Measurements from ENCODE around the gene DSG1.
"Not testable (repeated sequence)": the region's sequence is repeated elsewhere in the genome, so short reads cannot be mapped to it uniquely, and the experiment has no call there.

Gene DSG1

DNA sequence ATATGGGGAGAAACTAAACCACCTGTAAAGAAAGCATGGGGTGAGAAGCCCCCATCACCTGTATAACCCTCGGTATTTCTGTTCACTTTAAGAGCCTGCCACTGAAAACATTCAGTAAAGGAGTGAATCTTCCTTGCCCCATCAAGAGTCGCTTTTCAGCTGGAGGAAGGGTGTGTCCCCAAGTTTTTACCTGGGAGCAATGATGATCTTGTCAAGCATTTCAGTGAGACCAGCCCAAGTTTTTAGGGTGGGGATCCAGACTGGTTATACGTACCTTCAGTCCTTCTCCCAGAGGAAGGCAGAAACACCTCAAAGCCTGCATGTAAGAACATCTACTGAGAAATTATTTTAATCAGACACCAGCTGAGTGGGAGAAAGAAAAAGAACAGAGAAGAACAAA lies at the start of gene DSG1:
Gene DSG1, plus strand, starts transcription at position 301 of the 400 bp plus-strand sequence. CDS start 141 bp downstream, outside the sequence.
- no peaks in the 10 kb centered on the region for H3K27me3 ChIP-seq (ENCODE audit: insufficient read depth, low read length)
- no peak within 1 kb of the TSS for H3K9ac ChIP-seq (ENCODE audit: low read depth, low read length)

DNA sequence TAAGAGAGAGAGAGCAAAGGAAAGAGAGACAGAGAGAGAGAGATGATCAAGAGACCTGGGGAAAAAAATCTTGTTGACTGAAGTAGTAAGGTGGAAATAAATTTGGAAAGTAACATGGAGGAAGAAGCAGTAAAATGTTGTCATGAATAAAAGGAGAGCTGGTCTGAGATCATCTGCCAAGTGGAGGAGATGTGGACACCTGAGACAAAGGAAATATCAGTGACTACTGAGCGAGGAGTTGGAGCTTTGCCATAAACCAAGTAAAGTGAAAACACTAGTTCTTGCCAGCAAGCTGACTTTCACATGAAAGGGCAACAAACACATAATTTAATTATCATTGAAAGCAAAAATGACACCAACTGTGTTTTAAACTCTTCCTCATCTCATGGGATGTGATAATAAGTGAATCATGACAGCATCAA lies 49.0 kb upstream of the DSG1 start:
- no peak overlapping the region for H3K27ac ChIP-seq (ENCODE audit: low read length)
- H3K4me1 ChIP-seq (ENCODE audit: insufficient read depth, low read length) = no peaks in the 10 kb centered on the region; the same call in 1 of the 2 replicates
- H3K27me3 ChIP-seq (ENCODE audit: insufficient read depth, low read length) = no peaks in the 10 kb centered on the region
- H3K36me3 ChIP-seq (ENCODE audit: insufficient read depth, low read depth, low read length) = no peaks in the 10 kb centered on the region
- no peaks in the 10 kb centered on the region for H3K9me3 ChIP-seq (ENCODE audit: insufficient read depth, low read depth, low read length)
- no peak overlapping the region for H3K9ac ChIP-seq (ENCODE audit: low read depth, low read length)
- no peak overlapping the region for H3K4me3 ChIP-seq (ENCODE audit: low read length)

More for the DNA sequence above, at the start of gene DSG1:
- no peak within 1 kb of the TSS for H3K27ac ChIP-seq (ENCODE audit: low read length)
- no peaks in the 10 kb centered on the region for H3K9me3 ChIP-seq (ENCODE audit: insufficient read depth, low read depth, low read length)
- no peaks in the 10 kb centered on the region for H3K4me1 ChIP-seq (ENCODE audit: insufficient read depth, low read length)
- no peak within 1 kb of the TSS for H3K4me3 ChIP-seq (ENCODE audit: low read length)
- no peaks in the 10 kb centered on the region for H3K36me3 ChIP-seq (ENCODE audit: insufficient read depth, low read depth, low read length)

DNA sequence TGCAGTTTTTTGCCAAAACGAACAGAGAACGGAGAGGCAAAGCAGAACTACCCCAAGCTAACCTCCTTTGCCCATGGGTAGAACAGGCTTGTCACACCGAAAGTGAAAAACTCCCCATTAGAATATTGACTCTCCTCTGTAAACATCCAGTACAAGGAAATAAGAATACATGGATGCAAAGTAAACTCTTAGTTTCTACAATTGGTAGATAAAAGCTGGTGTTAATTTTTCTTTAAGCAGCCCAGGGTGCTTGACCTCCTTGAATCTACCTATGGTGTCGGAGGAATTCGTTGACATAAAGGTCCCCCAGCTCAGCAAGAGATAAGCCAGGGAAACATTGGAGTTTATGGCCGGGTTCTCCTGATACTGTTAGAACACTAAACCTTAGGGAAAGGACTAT lies 48.4 kb upstream of the DSG1 start:
- Histone ChIP-seq H3K27ac (ENCODE audit: low read length) (no peak overlapping the region), H3K36me3 (ENCODE audit: insufficient read depth, low read depth, low read length) (no peaks in the 10 kb centered on the region), H3K4me1 (ENCODE audit: insufficient read depth, low read length) (peaks cover 3% of the 10 kb centered on the region; the same call in 1 of the 2 replicates), H3K9me3 (ENCODE audit: insufficient read depth, low read depth, low read length) (no peaks in the 10 kb centered on the region), H3K9ac (ENCODE audit: low read depth, low read length) (no peak overlapping the region), H3K27me3 (ENCODE audit: insufficient read depth, low read length) (no peaks in the 10 kb centered on the region), H3K4me3 (ENCODE audit: low read length) (no peak overlapping the region)

DNA sequence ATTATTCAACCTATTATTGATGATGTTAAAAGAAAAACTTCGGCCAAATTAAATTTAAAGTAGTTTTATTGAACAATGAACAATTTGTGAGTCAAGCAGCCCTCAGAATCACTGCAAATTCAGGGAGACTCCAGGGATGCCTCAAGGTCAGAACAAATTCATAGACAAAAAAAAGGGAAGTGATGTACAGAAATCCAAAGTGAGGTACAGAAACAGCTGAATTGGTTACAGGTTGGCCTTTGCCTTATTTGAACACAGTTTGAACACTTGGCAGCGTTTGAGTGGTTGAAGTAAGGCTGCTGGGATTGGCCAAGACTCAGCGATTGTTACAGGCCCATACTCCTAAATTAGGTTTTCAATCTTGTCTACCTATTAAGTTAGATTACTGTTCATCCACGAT lies 47.4 kb upstream of the DSG1 start:
- H3K36me3 ChIP-seq (ENCODE audit: insufficient read depth, low read depth, low read length) = no peaks in the 10 kb centered on the region
- peaks cover 3% of the 10 kb centered on the region; the same call in 1 of the 2 replicates for H3K4me1 ChIP-seq (ENCODE audit: insufficient read depth, low read length)
- H3K27me3 ChIP-seq (ENCODE audit: insufficient read depth, low read length) = no peaks in the 10 kb centered on the region
- H3K9ac ChIP-seq (ENCODE audit: low read depth, low read length) = no peak overlapping the region
- no peak overlapping the region for H3K4me3 ChIP-seq (ENCODE audit: low read length)
- H3K9me3 ChIP-seq (ENCODE audit: insufficient read depth, low read depth, low read length) = no peaks in the 10 kb centered on the region
- H3K27ac ChIP-seq (ENCODE audit: low read length) = no peak overlapping the region

DNA sequence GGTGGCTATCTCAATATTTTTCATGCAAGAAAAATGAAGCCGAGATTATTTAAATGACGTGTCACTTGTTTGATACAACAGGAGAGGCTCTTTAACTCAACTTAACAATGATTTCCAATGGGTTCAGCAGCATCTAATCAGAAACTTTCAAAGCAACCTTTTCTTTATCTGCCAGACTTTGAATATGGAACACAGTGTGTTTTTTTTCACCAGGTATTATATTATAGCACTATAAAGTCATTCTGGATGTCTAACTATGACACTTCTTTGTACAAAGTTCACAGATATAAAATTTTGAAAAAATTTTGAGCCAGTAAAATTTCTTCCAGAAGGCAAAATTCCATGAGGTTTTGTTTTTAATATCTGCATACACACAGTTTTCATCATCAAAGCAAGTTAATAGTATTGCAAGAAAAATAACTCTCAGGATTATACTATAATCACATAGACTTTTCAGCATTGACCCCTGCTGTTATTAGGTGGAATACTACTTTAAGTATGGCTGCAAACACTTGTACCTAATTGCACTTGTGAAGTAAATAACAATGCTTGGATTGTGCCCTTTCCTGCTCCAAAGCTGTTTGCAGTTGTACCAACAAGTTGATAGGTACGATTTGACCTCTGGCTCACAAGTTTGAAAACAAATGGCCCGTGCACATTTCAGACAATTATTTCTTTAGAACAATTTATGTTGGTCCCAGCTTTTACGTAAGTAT lies 44.0 kb upstream of the DSG1 start:
- Histone ChIP-seq H3K4me3 (ENCODE audit: low read length) (no peak overlapping the region), H3K9me3 (ENCODE audit: insufficient read depth, low read depth, low read length) (no peaks in the 10 kb centered on the region), H3K27me3 (ENCODE audit: insufficient read depth, low read length) (no peaks in the 10 kb centered on the region), H3K9ac (ENCODE audit: low read depth, low read length) (no peak overlapping the region), H3K27ac (ENCODE audit: low read length) (no peak overlapping the region), H3K36me3 (ENCODE audit: insufficient read depth, low read depth, low read length) (no peaks in the 10 kb centered on the region), H3K4me1 (ENCODE audit: insufficient read depth, low read length) (peaks cover 6% of the 10 kb centered on the region; the same call in 1 of the 2 replicates)

DNA sequence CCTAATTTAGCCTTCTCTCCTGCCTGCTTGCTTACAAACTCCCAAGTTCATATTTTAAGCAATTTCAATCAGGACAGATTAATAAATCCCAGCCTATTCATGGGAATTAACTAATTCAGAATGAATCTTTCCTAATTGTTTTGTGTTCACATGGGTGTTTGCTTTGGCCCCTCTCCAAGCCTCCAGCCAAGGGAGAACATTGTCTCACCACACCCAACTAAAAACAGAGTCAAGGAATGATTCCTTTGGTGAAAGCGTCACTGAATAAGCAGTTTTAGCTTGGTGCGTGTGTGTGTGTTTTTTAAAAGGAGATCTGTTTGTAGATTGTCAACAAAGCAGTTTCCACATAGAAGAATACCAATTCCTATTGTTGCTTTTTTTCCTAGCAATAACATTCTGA lies 43.0 kb upstream of the DSG1 start:
- H3K36me3 ChIP-seq (ENCODE audit: insufficient read depth, low read depth, low read length) = no peaks in the 10 kb centered on the region
- no peak overlapping the region for H3K4me3 ChIP-seq (ENCODE audit: low read length)
- peaks cover 6% of the 10 kb centered on the region; the same call in 1 of the 2 replicates for H3K4me1 ChIP-seq (ENCODE audit: insufficient read depth, low read length)
- no peak overlapping the region for H3K27ac ChIP-seq (ENCODE audit: low read length)
- H3K9ac ChIP-seq (ENCODE audit: low read depth, low read length) = no peak overlapping the region
- H3K27me3 ChIP-seq (ENCODE audit: insufficient read depth, low read length) = no peaks in the 10 kb centered on the region
- H3K9me3 ChIP-seq (ENCODE audit: insufficient read depth, low read depth, low read length) = no peaks in the 10 kb centered on the region

DNA sequence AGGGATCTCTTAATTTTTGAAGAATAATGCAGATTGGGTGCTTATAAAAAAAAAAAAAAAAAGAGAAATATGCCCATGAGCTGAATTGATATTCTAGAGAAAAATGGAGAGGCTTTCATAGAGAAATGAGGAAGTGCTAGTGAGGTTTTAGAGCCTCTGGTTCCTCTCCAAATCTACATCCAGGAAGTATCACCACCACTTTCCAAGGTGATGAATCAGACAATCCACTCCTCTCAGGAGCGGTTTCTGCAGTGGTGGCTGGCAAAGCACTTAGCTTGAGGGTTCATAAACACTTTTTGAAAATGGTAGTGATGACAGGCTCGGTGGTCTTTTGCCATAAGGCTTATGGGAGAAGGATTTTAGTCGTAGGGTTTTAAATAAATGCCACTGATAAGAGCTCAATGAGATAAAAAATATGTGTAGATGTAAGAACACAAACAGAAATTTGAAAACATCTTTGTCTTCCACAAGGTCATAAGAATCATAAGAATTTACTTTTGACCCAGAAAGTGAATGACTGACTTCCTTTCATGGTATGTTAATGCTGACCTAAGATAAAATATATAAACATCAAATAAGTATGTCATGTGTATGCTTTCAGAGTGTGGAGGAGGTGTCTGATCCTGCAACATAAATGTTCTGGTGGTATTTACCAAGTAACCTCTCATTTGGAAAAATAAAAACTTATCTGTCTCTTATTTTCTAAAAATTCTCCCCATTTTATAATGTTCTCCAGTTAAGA lies 42.1 kb upstream of the DSG1 start:
- Histone ChIP-seq H3K27me3 (ENCODE audit: insufficient read depth, low read length) (no peaks in the 10 kb centered on the region), H3K27ac (ENCODE audit: low read length) (no peak overlapping the region), H3K9ac (ENCODE audit: low read depth, low read length) (no peak overlapping the region), H3K4me1 (ENCODE audit: insufficient read depth, low read length) (peaks cover 6% of the 10 kb centered on the region; the same call in 1 of the 2 replicates), H3K4me3 (ENCODE audit: low read length) (no peak overlapping the region), H3K9me3 (ENCODE audit: insufficient read depth, low read depth, low read length) (no peaks in the 10 kb centered on the region), H3K36me3 (ENCODE audit: insufficient read depth, low read depth, low read length) (no peaks in the 10 kb centered on the region)

DNA sequence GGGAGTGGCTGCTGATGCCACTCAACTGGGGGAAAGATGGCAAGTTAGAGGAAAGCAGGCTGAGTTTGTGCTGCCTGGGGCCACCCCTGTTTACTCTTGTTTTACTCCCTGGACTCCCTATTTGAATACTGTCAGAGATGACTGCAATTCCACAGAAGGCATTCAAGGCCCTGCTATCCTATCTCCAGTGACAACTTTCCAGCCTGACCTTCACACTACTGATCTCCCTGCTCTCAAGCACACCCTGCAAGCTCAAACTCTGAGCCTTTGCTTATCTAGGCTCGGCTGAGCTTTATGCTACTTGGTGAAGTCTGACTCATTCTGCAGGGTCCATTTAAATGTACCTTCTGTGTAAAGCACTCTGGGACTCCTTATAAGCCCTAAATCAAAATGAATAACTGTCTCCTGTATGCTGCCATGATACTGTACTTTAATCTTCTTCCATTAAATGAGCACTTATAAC lies 39.3 kb upstream of the DSG1 start:
- H3K36me3 ChIP-seq (ENCODE audit: insufficient read depth, low read depth, low read length) = no peaks in the 10 kb centered on the region
- no peaks in the 10 kb centered on the region for H3K9me3 ChIP-seq (ENCODE audit: insufficient read depth, low read depth, low read length)
- H3K27ac ChIP-seq (ENCODE audit: low read length) = no peak overlapping the region
- H3K9ac ChIP-seq (ENCODE audit: low read depth, low read length) = no peak overlapping the region
- H3K4me3 ChIP-seq (ENCODE audit: low read length) = no peak overlapping the region
- H3K4me1 ChIP-seq (ENCODE audit: insufficient read depth, low read length) = peaks cover 23% of the 10 kb centered on the region
- H3K27me3 ChIP-seq (ENCODE audit: insufficient read depth, low read length) = no peaks in the 10 kb centered on the region

DNA sequence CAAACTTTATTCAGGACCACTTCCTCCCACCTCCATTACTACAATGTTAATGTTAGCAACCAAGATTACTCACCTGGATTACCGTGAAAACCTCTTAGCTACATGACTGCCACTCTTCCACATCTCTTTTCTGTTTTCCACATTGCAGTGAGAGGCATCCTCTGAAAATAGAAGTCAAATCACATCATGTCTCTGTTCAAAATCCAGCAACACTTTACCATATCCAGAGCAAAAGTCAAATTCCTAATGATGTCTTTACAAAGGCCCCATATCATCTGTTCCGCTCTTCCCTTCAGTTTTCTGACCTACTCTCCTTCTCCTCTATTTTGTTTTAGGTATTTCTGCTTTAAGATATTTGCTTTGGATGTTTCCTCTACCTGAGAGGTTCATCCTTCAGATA lies 37.5 kb upstream of the DSG1 start:
- H3K9ac ChIP-seq (ENCODE audit: low read depth, low read length) = no peak overlapping the region
- no peaks in the 10 kb centered on the region for H3K36me3 ChIP-seq (ENCODE audit: insufficient read depth, low read depth, low read length)
- H3K27me3 ChIP-seq (ENCODE audit: insufficient read depth, low read length) = no peaks in the 10 kb centered on the region
- H3K4me1 ChIP-seq (ENCODE audit: insufficient read depth, low read length) = peaks cover 20% of the 10 kb centered on the region
- H3K27ac ChIP-seq (ENCODE audit: low read length) = no peak overlapping the region
- H3K9me3 ChIP-seq (ENCODE audit: insufficient read depth, low read depth, low read length) = no peaks in the 10 kb centered on the region
- H3K4me3 ChIP-seq (ENCODE audit: low read length) = no peak overlapping the region

DNA sequence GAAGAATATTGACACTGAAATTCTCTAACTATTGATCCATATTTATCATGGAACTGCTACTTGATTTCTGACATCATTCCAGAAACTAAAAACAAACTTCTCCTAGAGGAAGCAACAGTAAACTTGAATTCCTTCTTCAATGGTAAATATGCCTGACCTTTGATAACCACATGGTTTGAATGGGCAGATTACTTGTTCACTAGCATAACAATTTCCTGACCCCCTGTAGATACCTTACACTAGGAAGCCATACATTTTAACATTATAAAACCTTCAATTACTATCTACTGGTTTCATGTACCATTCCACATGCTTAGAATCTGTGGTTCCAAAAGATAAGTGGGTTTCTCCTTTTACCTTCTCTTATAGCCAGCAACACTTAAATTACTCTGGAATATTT lies 36.5 kb upstream of the DSG1 start:
- no peaks in the 10 kb centered on the region for H3K27me3 ChIP-seq (ENCODE audit: insufficient read depth, low read length)
- peaks cover 20% of the 10 kb centered on the region for H3K4me1 ChIP-seq (ENCODE audit: insufficient read depth, low read length)
- H3K36me3 ChIP-seq (ENCODE audit: insufficient read depth, low read depth, low read length) = no peaks in the 10 kb centered on the region
- H3K9ac ChIP-seq (ENCODE audit: low read depth, low read length) = no peak overlapping the region
- no peaks in the 10 kb centered on the region for H3K9me3 ChIP-seq (ENCODE audit: insufficient read depth, low read depth, low read length)
- H3K27ac ChIP-seq (ENCODE audit: low read length) = no peak overlapping the region
- peak overlapping the region; percentile 17; the same call in 1 of the 2 replicates for H3K4me3 ChIP-seq (ENCODE audit: low read length)

DNA sequence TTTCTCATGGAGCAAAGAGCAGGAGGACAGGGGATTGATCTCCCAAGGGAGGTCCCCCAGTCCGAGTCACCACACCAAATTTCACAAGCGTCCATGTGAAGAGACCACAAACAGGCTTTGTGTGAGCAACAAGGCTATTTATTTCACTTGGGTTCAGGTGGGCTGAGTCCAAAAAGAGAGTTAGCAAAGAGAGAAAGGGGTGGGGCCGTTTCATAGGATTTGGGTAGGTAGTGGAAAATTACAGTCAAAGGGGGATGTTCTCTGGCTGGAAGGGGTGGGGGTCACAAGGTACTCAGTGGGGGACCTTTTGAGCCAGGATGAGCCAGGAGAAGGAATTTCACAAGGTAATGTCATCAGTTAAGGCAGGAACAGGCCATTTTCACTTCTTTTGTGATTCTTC lies 28.5 kb upstream of the DSG1 start:
- H3K36me3 ChIP-seq (ENCODE audit: insufficient read depth, low read depth, low read length); H3K4me3 ChIP-seq (ENCODE audit: low read length); H3K9me3 ChIP-seq (ENCODE audit: insufficient read depth, low read depth, low read length); H3K27me3 ChIP-seq (ENCODE audit: insufficient read depth, low read length); H3K4me1 ChIP-seq (ENCODE audit: insufficient read depth, low read length); H3K27ac ChIP-seq (ENCODE audit: low read length); H3K9ac ChIP-seq (ENCODE audit: low read depth, low read length): not testable (repeated sequence)

DNA sequence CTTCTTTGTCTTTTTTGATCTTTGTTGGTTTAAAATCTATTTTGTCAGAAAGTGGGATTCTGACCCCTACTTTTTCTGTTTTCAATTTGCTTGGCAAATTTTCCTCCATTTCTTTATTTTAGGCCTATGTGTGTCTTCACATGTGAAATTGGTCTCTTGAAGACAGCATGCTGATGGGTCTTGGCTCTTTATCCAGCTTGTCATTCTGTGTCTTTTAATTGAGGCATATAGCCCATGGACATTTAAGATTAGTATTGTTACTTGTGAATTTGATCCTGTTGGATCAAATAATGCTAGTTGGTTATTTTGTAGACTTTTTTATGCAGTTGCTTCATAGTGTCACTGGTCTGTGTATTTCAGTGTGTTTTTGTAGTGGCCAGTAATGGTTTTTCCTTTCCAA lies 26.3 kb upstream of the DSG1 start:
- Histone ChIP-seq H3K27me3 (ENCODE audit: insufficient read depth, low read length) (no peaks in the 10 kb centered on the region), H3K4me1 (ENCODE audit: insufficient read depth, low read length) (no peaks in the 10 kb centered on the region), H3K9me3 (ENCODE audit: insufficient read depth, low read depth, low read length) (peaks cover 7% of the 10 kb centered on the region), H3K36me3 (ENCODE audit: insufficient read depth, low read depth, low read length) (no peaks in the 10 kb centered on the region), H3K4me3 (ENCODE audit: low read length) (no peak overlapping the region), H3K9ac (ENCODE audit: low read depth, low read length) (no peak overlapping the region), H3K27ac (ENCODE audit: low read length) (no peak overlapping the region)

All from iPS-20b (cell line).